GM18502 (cell line): ENCODE data around the gene NMT2.

Experiments used
- ATAC-seq: cut with Tn5 transposase; IDR thresholded peaks from one replicate; pipeline ENCODE4 v1.9.1; 2021; ENCODE audit warnings: mild to moderate bottlenecking; ENCODE audit not compliant: unreplicated experiment, poor library complexity

The NMT2 gene

DNA sequence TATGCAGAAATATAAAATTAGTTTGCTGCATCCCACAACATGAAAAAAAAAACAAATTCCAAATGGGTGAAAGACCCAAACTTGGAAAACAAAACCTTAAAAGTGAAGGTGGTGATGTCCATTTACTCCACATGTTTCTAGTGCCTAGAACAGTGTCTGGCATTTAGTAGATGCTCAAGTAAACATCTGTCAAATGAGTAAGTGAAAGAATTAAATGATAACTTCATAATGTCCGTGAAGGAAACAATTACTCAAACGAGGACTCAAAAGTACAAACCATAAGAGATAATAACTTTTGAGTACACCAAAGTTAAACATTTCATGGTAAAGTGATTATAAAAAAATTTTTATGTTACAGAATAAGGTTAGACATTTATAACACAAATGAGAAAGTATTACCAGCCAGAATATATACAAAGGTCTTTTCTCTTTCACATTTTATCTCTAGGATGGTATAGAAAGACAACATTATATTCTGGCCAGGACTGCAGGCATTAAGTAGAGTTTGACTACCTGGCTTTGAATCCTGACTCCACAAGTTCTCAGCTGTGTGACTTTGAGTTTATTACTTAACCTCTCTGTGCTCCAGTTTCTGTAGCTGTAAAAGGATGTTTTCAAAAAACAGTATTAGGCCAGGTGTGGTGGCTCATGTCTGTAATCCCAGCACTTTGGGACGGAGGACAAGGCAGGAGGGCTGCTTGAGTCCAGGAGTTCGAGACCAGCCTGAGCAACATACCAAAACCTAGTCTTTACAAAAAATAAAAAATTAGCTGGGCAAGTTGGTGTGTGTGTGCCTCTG is 20.7 kb downstream of the NMT2 start:
- no peak for ATAC-seq

DNA sequence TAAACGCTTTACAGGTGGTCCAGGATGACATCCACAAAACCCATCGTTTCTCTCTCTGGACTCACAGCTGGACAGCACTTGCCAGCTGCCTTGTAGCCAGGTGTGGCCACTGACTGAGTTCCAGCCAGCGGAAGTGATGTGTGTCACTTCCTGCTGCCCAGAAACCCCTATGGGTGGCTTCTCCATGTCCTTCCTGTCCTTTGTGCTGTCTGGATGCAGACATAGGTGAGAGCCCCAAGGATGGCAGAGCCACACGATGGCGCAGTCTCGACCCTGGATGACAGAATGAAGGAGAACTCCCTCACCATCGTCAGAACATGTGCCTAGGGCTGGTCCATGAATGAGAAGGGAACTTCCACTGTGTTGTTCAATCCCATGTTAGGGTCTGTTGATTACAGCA is 22.1 kb downstream of the NMT2 start:
- no peak for ATAC-seq

DNA sequence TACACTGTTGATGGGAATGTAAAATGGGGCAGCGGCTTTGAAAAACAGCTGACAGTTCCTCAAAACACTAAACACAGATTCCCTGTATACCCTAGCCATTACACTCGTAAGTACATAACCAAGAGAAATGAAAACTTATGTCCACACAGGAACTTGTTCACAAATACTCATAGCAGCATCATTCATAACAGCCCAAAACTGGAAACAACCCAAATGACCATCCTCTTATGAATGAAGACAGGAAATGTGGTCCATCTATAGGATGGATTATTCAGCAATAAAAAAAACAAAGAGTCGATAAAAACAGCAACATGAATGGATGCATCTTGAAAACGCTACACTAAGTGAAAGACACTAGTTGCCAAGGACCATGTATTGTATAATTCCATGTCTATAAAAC is 23.7 kb downstream of the NMT2 start:
- ATAC-seq, result no peak

DNA sequence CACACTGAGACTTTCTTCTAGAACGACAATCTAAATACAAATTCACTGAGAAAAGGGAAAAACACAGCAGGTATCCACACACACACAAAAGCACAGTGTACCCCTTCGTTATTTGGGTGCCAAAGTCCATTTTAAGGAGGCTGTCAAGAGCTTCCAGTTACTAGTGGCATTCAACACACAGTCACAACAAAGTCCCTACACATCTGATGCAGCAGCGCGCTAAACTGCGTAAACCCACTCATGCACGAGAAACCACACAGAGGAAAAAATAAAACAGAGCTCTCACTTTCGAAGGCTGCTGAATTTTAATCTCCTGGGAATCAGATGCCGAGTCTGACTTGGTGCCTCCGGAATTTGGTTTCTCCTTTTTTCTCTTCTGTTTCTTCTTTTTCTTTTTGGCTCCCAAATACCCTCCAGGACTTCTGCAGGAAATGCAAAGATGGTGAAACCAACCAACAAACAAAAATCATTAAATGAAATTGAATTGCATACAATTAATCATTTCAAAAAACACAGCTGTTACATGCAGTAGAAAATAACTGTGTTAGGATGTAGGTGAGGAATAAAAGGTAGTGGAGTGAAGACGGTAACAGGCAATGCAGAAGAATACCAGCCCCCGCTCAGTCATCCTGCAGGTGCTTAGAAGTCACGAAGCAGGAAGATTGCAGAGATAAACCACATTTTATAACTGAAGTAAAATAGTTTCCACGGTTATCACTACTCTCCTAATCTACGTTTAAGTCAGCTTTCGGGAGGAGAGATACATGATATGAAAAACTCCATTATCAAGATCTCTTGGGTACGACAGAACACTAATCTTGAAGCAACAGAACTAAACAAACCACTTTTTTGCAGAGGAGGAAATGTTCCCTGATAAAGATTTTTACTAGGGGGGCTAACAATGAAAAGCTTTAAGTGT is 27.1 kb downstream of the NMT2 start:
- peak; percentile 93 for ATAC-seq

DNA sequence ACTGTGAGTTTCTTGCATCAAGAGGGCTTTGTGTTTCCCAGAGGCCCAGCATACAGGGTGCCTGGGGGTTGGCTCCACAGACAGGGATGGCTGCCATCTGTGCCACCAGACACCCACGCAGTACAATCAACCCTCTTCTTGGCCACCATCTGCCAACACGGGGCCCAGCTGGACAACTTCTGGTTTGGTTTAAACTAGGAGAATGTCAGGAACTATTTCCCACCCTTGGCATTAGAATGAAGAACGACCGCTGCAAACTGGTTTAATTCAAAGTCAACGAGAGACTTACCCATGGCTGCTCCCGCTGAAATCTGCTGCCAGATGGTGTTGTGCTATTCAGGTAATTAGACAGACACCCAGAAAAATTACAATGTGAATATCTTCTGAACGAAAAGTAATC is 27.8 kb downstream of the NMT2 start:
- no peak for ATAC-seq

DNA sequence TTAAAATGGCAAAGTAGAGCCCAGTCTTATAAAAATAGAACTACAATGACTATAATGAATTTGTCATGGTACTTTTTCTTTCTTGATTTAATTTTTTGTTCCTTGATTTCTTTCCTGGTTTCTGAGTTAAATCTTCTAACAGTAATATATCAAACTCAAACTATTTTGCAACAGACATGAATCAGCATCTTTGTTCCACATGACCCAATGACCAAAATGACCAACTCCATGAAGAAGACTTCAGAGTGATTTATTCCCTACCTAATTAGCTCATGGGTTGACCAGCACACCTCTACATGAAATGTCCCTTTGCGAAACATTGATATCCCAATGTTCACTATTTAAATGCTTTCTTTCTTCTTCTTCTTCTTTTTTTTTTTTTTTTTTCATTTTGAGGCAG is 30.9 kb downstream of the NMT2 start:
- ATAC-seq, result no peak

DNA sequence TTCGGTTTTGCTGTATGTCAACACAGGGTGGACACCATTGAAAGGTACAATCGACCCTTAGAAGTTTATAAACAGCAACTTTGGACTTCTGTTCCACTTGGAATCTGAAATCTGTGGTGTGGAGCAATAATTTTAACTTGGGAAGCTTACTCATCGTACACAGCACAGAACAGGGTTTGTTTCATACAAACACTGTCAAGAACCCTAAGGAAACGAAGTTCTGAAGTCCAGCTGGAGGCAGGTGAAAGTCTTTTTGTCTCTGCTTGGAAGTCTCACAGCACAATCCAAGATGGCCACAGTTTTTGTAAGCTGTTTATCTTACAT is 31.5 kb downstream of the NMT2 start:
- no peak for ATAC-seq

DNA sequence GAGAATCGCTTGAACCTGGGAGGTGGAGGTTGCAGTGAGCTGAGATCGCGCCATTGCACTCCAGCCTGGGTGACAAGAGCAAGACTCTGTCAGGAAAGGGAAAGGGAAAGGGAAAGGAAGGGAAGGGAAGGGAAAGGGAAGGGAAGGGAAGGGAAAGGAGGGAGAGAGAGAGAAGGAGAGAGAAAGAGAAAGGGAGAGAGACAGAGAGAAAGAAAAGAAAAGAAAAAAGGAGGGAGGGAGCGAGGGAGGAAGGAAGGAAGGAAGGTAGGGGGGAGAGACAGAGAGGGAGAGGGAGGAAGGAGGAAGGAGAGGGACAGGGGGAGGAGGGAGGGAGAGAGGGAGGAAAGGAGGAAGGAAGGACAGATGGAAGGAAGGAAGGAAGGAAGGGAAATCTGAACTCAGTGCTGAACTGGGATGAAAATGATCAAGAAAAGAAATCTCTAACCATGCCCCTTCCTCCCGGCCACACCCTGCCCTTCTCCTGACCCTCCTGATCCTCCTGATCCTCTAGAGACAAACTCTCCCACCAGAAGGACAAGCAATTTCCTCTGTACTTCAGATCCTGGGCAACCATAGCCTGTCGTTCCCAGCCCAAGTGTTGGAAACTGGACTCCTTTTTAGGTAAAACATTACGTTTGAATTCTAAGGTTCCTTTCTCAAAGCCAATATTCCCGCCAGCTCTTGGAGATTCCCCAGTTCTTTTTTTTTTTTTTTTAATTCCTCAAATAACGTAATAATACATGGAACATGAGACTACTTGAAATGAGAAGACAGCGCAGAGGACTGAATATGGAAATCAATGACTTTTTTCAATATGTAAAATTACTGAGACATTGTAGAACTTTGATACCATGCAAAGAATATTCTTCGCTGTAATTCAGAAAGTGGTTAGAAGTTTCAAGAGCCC is 32.1 kb downstream of the NMT2 start:
- ATAC-seq, result no peak

DNA sequence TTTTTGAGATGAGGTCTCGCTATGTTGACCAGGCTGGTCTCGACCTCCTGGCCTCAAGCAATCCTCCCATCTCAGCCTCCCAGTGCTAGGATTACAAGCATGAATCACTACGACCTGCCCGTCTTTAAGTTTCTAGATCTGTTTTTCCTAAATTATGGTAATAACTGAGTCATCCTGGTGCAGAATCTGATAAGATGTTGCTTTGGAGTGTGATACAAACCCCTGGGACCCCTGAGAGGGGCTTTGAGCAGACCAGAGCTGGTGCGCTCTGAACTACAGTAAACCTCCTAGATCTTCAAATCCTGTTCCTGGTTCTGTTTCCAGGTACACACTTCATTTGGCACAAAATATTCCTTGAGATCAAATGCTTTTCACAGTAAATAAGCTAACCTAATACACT is 37.2 kb downstream of the NMT2 start:
- ATAC-seq, result no peak

DNA sequence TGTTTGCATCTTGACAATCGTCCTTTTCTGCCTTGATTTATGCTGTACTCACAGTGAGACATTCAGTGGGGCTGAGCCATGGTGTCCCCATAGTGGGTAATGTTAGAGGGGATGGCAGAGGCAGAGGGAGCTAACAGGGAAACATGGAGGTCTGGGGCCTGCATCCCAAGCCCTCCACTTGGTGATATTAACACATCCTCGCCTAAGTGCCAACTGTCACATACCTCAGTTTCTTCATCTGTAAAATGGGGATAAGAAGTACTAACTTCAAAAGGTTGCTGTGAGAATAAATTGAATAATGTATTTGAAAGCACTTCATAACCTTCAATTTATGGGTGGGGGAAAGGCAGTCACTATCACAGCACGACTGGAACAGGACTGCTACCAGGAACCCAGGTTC is 43.6 kb downstream of the NMT2 start:
- no peak for ATAC-seq

DNA sequence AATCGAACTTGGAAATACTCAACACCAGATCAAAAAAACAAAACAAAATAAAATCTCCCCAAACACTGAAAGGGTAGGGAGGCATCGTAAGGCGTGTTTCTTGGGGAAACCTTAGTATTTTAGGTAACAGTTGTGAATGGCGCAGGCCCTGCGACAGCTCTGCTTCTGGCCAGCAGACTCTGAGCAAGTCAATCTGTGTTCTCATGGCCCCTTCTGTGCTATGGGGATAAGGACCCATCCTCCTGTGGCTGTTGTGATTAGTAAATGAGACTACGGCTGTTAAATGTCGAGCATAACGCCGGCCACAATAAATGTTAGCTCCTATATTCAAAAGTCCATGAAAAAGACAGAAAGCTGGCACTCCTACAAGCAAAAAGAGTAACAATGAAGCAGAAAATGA is 44.3 kb downstream of the NMT2 start:
- no peak for ATAC-seq

DNA sequence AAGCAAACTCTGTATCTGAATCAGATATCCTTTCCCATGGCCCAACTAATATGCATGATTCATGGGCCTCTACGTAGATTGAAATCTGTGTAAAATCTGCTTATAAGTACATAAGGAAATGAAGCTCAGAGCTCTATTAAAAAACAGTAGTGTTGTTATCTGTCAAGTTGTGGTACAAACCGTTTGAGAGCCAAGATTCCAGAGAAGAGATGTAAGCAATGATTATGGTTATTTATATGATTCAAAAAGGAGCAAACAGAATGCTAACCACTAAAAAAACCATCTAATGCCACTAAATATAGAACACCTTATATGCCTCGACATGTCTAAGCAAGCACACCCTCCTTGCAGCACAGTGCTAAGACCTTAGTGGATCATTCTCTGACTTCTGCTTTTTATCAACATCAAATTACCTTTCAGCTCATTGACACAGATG is 44.7 kb downstream of the NMT2 start:
- ATAC-seq, result no peak

DNA sequence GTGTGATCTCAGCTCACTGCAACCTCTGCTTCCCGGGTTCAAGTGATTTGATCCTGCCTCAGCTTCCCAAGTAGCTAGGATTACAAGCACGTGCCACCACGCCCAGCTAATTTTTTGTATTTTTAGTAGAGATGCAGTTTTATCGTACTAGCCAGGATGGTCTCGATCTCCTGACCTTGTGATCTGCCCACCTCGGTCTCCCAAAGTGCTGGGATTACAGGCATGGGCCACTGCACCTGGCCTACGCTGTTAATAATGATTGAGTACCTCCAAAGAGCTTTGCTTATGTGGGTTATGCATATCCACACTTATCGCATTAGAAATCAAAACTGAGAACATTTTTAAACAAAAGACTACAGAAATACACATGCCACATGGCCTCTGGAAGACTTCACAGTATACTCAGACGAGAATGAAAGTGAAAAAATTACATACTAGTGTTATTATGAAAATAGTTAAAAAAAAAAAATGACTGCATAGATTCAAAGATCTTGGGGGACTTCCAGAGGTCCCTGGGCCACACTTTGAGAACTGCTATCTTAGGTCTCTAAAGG is 45.9 kb downstream of the NMT2 start:
- peak; percentile 88 for ATAC-seq

DNA sequence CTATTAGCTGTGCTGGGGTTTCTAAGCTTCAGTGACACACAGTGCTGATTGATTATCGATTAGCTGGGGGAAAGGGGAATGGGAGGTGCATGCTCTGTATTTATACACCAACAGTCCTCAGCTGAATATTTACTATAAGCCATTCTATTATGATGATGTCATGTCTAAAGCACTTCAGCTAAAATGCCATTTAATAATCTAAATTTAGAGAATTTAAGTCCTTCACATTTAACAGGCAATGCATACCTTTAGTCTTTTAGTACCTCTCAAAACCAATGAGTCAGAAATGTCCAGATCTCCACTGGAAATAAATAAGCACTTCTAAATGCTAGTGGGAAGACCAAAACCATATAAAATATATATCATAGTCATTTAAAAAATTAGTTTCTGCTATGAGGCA is 46.8 kb downstream of the NMT2 start:
- ATAC-seq, result no peak

DNA sequence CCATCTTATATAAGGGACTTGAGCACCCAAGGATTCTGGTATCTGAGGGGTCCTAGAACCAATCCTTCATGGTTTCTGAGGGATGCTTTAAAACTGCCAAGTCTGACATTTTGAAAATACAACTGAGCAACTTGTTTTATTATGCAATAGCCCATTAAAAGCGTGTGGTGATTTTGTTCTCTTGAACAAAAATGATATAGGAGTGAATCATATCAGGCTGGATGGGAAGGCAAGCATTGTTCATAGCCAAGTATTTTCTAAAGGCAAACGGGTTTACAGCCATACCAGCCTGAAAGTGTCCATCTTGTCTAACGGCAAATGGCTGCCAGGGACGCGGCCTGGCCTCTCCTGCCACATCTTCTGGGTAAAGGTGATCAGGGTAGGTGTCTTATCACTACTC is 48.0 kb downstream of the NMT2 start:
- no peak for ATAC-seq

DNA sequence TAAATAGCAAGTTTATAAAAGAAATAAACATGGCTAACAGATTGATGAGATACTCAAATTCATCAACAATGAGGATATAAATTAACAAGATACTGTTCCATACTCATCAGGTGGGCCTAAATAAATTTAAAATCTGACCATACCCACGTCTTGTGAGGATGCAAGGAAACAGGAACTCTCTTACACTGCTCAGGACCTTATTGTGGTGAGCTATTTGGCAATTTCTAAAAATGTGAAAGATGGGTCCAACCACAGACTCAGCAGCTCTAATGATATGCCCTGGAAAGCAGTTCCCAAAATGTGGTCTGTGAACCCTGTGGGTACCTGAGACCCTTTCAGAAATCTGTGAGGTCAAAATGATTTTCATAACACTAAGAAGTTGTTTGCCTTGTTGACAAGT is 49.9 kb downstream of the NMT2 start:
- ATAC-seq, result no peak

DNA sequence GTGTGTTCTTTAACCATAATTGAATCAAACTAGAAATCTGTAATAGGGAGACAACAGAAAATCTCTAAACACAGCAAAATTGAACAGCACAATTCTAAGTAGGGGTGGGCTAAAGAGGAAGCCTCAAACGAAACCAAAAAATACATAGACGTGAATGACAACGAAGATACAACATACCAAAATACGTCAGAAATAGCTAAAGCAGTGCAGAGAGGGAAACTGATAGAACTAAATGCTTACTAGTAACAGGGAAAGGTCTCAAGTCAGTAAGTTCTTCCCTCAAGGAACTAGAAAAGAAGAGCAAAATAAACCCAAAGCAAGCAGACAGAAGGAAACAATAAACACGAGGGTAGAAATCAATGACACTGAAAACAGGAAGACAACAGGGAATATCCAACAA is 52.3 kb downstream of the NMT2 start:
- no peak for ATAC-seq

DNA sequence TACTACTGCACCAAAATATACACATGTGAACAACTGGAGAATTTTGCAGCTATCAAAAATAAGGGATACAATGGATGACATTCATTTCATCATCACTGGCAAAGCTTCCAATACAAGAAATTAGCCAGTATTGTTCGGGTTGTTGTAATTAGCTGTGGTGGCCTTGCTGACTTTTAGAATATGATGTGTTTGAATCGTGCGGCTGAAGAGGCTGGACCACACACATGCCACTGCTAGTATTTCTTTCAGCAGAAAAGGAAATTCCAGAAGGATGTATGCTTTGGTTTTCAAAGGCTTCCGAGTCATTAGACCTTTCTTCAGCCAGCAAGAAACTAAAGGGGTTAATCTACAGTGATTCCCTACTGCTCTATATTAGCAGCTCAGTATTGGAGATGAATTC is 54.7 kb downstream of the NMT2 start:
- no peak for ATAC-seq

DNA sequence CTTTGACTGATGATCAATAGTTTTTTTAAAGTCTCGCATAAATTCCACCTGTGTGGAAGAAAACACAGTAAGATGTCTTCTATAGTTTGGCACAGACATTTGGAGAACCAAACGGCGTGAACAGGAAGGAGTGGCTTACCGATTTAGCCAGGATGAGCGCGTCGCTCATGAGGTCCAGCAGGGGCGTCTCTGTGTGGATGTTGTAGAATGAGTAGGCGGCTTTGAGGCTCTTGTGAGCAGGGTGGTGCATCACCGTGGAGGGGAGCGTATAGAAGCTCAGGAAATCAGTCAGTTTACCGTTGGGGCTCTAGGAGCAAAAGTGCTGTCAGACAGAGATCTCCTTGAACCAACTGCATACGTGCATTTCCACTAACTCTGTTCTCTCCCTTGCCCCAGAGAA is 55.8 kb downstream of the NMT2 start:
- no peak for ATAC-seq

DNA sequence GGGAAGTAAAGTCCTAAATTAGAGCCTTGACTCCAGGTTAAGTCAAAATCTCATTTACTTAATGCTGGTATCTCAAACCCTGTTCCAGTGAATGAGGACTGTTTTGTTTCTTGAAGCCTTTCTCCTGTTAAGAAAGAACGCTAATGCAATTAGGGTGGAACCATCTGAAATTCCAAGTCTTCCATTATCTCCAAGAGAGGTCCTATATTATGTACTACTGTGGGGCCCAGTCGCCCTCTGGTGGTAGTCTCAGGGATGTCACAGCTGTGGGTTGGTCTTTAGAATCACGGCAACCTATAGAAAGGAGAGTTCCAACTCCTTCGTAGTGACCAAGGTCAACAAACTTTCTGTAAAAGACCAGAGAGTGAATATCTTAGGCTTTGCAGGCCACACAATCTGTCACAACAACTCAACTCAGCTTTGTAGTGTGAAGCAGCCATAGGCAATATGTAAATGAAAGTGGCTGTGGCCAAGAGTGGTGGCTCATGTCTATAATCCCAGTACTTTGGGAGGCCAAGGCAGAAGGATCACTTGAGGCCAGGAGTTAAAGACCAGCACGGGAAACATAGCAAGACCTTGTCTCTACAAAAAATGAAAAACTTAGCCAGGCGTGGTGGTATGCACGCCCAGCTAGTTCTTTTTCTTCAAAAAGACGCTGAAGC is 62.0 kb downstream of the NMT2 start:
- ATAC-seq, result peak; percentile 75
